ENCODE measurements around the gene KRCC1. TPM values are rescaled to one million over a fixed set of nuclear protein-coding genes. Genes with fewer than 3 reads are reported as not detected.
"Not testable (repeated sequence)": the region's sequence is repeated elsewhere in the genome, so short reads cannot be mapped to it uniquely, and the experiment has no call there.

The KRCC1 gene
- total RNA-seq, 4 donors from 2014 or later: 29.4 to 44.6 (median 35.9) TPM

- intact Hi-C loops (cut with DNase I): no loop called here
- Histone ChIP-seq H3K9me3 (no peaks in the 10 kb centered on the region), H3K4me1 (no peaks in the 10 kb centered on the region), H3K36me3 (no peaks in the 10 kb centered on the region), H3K4me3 (replicated peaks in 1 of 3) (no peak overlapping the region), H3K27ac (no peak overlapping the region), H3K27me3 (no peaks in the 10 kb centered on the region)
- no peak for DNase-seq
- TF ChIP-seq CTCF (IDR thresholded peaks at IDR 0.05) (no peak), POLR2A (IDR thresholded peaks at IDR 0.05) (no peak)
- WGBS, 2 donors: 72 to 96% methylated on average over 1 of the region's 1 CpG
Measured at GRCh38 chr2:87995756-87996155, 59.8 kb downstream of the KRCC1 start.

GRCh38 chr2:87994304-87994850 lies 61.2 kb downstream of the KRCC1 start:
- H3K4me1 ChIP-seq; H3K4me3 ChIP-seq (replicated peaks in 1 of 3); DNase-seq; H3K36me3 ChIP-seq; H3K27ac ChIP-seq; H3K9me3 ChIP-seq; intact Hi-C loops (cut with DNase I); H3K27me3 ChIP-seq: not testable (repeated sequence)
- 71 to 82% methylated on average over 7 of the region's 7 CpGs for WGBS, 2 donors

GRCh38 chr2:87992569-87992968 lies 63.0 kb downstream of the KRCC1 start:
- 3 to 20% methylated on average over 1 to 3 of the region's 3 CpGs for WGBS, 2 donors
- H3K9me3 ChIP-seq; H3K27me3 ChIP-seq; DNase-seq; H3K4me3 ChIP-seq (replicated peaks in 1 of 3); intact Hi-C loops (cut with DNase I); H3K36me3 ChIP-seq; H3K4me1 ChIP-seq; H3K27ac ChIP-seq: not testable (repeated sequence)

- H3K9me3 ChIP-seq; H3K4me1 ChIP-seq; DNase-seq; intact Hi-C loops (cut with DNase I); H3K4me3 ChIP-seq (replicated peaks in 1 of 3); H3K27ac ChIP-seq; H3K27me3 ChIP-seq; H3K36me3 ChIP-seq: not testable (repeated sequence)
- no CpG with 5 or more reads among the region's 1 CpG for WGBS, 2 donors
Measured at GRCh38 chr2:87987473-87987872, 68.1 kb downstream of the KRCC1 start.

GRCh38 chr2:87985902-87986301 lies 69.7 kb downstream of the KRCC1 start:
- H3K9me3 ChIP-seq; DNase-seq; H3K4me3 ChIP-seq (replicated peaks in 1 of 3); H3K27me3 ChIP-seq; H3K27ac ChIP-seq; intact Hi-C loops (cut with DNase I); H3K4me1 ChIP-seq; H3K36me3 ChIP-seq: not testable (repeated sequence)
- WGBS, 2 donors: 50 to 100% methylated on average over 1 to 5 of the region's 5 CpGs

- H3K4me3 ChIP-seq (replicated peaks in 1 of 3); H3K36me3 ChIP-seq; H3K27ac ChIP-seq; DNase-seq; H3K27me3 ChIP-seq; H3K9me3 ChIP-seq; H3K4me1 ChIP-seq; intact Hi-C loops (cut with DNase I): not testable (repeated sequence)
- no CpG with 5 or more reads among the region's 3 CpGs for WGBS, 2 donors
Measured at GRCh38 chr2:87981182-87981581, 74.4 kb downstream of the KRCC1 start.

Small RNA genes lying within 50 kb of the gene (microRNA-seq; reads per million reads assigned to microRNA genes)
- gene MIR4780: not detected

Small RNA genes lying within 50 kb of the gene (small RNA-seq; reads per million reads assigned to genes)
- not detected for gene MIR4780
- not detected for gene RNU2-63P

Other genes with a start within 250 kb of the KRCC1 start
- gene RGPD2, start 230.0 kb downstream of the KRCC1 start, total RNA-seq: 1 to 10 TPM; 2.1 to 5.5 (median 2.9) TPM
- gene RNU2-63P, start 39.2 kb downstream of the KRCC1 start, total RNA-seq: not detected
- gene SMYD1, start 12.0 kb upstream of the KRCC1 start, total RNA-seq: not detected
- gene FABP1, start 72.3 kb upstream of the KRCC1 start, total RNA-seq: not detected
- gene THNSL2, start 114.6 kb upstream of the KRCC1 start, total RNA-seq: 10 to 100 TPM in 3 of 4 donors, 1 to 10 TPM in 1; 4.5 to 45.7 (median 35.8) TPM